Raji (cell line): ENCODE measurements around the gene POC1B.

Source experiments
- POLR2A ChIP-seq: IDR thresholded peaks from 2 replicates; pipeline ENCODE4 v1.6.1; 2011; ENCODE audit warnings: low read depth, low read length, control low read depth; ENCODE audit not compliant: insufficient read depth

The POC1B gene

DNA sequence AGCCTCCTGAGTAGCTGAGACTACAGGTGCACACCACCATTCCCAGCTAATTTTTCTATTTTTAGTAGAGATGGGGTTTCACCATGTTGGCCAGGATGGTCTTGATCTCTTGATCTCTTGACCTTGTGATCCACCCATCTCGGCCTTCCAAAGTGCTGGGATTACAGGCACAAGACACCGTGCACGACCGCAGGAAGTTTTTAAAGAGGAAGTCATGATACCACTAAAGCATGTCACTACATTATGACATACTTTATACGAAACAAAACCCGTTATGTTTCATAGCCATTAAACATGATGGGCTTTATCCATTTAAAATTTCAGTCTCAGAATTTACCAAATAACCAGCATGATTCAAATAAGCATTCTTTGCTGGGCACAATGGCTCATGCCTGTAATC, 89.8 kb downstream of the POC1B start:
- TF ChIP-seq POLR2A = no peak

DNA sequence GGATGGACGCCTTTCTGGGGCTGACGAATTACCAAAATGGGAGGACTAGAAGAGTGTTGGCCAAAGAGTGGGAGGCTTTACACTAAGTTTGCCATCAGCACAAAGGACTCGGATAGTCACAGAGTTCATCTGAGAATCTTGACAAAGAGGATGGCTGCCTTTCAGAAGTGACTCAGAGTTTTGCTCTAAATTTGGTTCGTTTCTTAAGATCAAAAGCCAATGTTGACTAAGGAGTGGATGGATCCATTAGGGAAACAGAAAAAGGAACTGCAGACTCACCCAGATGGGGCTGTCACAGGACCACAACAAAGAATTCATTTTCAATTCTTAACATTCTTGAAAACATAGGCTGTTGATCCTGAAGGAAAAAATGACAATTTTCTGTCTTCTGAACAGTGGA, 92.2 kb downstream of the POC1B start:
- no peak for TF ChIP-seq POLR2A

DNA sequence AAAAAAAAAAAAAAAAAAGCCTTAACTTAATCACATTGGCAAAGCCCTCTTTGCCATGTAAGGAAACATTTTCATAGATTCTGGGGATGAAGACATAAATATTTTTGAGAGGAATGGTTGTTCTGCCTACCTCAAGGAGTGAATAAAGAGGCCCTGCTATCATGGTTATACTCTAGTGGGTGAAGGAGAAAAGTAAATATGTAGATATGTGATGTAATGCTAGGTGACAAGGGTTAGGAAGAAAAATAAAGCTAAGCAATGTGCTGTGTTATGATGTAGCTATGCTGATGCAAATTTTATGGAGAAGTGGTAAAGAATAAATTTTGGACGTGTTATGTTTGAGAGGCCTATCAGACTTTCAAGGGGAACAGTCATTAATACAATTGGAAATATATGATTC, 93.5 kb downstream of the POC1B start:
- TF ChIP-seq POLR2A = no peak

DNA sequence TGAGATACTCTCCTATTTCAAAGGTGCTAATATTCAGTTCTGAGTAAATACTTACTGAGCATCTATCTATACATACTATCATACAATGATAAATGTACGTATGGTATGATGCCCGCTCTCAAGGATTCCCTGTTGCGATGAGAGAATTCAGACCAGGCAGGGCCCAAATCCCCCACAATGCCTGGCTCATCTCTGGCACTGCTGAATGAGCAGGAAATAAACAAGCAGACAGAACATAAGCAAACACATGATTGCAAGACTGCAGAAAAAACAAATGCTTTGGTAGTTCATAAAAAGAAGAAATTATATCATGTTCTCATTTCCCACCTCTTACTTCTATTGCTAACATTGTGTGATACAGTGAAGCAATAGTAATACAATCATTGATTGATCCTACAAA, 96.3 kb downstream of the POC1B start:
- no peak for TF ChIP-seq POLR2A

DNA sequence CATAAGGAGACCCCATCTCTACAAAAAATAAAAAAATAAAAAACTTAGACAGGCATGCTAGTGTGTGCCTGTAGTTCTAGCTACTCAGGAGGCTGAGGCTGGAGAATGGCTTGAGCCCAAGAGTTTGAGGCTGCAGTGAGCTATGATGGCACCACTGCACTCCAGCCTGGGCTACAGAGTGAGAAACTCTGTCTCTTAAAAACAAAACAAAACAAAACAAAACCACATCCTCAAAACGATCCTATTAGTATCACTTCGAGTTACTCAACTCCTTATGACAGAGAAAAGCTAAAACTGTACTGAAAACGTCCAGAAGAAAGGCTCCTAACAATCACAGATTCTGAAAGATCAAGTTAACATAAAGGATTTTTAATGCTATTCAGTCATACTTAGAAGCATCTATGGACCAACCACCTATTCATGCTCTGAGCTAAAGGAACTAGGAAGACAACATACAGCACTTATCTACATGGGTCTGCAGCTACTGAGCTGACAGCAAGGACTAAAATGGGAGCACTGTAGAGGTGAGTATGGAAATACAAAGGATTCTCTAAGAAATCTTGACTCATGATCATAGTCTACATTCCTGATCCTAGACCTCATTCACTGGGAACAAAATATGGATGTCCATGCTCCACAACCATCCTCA, 98.2 kb downstream of the POC1B start:
- no peak for TF ChIP-seq POLR2A

DNA sequence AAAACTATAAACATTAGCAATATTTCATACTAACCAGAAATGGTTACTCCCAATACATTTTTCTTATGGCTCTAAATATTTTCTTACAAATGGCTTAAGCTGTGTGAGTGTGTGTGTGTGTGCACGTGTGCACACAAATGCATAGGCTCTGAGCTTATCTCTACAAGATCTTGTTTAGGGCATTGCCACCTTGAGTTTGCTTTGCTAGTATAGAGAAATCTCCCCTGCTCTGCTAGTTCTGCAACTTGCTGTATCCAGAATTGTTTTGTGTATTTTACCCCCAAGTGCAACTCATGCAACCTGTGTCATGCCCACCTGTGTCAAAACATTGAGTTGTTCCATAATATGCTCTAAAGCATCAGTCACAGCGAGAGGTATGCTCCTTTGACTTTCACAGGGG, 101.0 kb downstream of the POC1B start:
- TF ChIP-seq POLR2A = no peak

DNA sequence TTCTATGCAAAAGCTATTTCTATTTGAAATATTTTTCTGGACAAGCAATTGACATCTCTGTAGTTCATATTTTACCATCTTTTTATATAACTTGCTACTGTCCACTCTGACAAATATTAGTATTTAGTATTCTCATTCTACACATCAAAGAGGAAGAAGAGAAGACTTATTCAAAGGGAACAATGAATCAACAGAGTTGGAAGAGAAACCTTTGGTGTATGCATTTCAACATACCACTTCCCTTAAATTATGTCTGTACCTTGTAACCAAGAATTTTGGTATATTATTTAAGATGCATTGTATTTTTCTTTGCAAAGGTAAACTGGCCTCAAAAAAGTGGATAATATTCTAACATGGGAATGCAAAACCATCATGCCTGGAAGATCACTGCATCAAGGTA, 101.5 kb downstream of the POC1B start:
- no peak for TF ChIP-seq POLR2A

DNA sequence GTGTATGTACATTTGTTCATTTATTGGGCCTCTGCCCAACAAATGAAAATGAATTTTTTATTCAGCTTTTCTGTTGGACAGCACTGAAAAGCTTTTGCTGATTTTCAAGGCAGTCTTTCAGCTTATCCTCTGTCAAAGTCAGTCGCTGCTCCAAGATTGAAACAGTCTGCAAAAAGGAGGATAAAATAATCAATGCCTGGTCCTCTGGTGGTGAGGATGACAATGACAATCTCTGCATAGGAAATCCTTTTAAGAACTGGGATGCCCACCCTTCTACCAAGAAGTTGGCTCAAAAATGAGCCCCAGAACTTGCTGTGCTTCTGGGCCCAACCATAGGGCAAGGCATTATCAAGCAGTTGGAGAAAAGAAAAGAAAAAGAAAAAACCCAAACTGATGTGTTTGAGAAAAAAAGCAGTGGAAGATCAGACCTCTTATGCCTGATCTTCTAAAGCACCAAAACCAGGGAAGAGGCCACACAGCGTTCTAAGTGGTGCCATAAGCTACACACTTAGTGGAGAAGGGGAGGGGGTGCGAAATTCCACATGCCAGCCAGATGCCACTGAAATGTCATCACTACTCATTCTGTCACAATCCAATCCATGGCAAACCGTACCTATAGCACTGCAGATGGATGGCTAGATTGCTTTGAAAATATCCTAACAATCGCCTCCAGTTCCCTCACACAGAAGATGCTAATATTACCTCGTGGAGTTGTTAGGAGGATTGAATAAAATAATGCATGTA, 104.6 kb downstream of the POC1B start:
- TF ChIP-seq POLR2A = no peak

DNA sequence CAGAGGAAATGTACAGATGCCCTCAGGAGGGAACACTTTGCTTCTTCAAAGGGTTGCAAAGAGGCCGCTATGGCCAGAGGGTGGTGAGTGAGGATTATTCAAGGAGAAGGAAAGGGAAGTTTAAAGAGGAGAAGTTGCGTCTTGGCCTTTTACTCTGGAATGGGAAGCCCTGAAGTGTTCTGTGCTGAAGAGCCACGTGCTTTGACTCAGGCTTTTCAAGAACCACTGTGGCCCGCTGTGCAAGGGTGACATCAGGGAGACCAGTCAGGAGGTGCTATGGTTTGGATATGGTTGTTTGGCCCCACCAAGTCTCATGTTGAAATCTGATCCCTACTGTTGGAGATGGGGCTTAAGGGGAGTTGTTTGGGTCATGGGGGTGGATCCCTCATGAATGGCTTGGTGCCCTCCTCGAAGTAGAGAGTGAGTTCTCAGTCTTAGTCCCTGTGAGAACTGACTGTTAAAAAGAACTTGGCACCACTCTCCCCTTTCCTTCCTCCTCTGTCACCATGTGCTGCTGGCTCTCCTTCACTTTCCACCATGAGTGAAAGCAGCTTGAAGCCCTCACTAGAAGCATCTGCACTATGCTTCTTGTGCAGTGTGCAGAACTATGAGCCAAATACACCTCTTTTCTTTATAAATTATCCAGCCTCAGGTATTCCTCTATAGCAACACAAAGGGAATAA, 107.5 kb downstream of the POC1B start:
- TF ChIP-seq POLR2A = no peak

DNA sequence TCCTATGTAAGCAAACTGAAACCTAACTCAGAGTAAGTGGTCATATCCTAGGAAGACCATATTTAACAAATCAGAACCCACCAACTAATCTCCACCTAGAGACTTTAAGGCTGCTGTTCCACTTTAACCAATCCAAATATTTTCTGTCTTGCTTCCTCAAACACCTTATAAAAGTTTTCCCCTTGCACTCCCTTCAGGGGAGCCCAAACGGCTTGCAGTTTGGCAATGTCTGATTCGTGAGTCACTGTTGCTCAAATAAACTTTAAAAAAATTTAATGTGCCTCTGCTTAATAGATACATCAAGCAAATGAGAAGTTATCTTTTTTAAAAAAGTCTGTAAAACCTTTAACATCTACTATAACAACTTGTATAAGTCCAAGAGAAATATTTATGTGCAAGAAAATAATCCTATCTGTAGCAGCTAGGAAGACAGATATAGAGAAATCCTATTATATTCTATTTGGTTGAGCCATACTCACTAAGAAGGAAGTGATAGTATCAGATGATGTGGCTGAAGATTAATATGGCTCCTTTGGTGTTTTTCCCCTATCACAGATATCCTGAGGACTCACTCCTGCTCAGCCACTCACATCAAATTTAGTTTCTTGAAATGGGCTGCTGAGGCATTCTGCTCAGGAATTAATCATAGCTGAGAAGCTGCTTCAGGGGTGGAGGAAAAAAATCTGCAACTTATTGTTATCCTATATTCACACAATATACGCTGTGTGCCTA, 108.4 kb downstream of the POC1B start:
- TF ChIP-seq POLR2A = no peak

DNA sequence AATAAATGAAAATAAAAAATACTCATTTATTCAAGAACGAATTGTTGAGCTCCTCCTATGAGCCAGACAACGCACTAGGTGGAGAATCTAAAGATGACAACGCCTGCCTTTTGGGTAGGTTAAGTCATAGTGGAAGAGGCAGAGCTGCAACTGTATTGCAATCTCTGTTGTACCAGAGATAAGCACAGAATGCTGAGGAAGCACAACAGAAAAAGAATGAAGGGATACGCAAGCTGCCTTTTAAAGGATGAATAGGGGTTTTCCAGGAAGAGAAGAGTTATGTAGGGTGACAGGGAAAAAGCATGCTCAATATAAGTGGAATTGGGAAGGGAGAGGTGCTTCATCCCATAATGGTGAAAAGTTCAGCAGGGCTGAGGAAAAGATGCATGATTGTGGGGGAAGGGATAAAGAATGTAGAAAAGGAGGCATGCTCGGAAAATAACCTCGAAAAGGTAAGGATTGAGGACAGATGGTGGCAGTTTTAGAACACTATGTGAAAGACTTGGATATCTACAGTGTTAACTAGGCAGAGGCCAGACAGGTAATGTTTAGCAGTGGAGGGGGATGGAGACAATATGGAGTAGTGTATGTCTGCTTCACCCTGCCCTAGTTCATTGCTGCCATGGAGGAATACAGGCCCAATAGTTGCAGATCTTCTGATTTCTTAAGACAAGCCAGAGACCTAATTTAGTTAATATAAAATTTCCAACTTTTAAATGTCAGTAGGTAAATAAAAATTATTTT, 109.6 kb downstream of the POC1B start:
- no peak for TF ChIP-seq POLR2A

DNA sequence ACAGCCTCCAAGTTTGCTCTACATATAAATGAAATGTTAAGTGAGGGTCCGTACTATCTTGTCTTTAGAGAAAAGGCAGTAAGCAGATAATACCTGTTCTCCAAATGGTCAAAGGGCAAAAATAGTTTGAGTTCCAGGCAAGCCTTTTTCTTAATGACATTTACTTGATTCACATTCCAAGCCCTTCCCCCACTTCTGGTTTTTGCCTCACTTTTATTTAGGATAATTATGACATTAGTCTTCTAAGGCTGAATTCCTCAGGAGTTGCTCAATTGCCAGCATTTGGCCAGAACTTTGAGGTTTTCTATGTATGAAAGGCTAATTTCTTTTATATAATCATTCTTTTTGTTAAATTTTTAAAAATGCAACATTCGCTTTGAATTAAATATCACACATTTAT, 111.0 kb downstream of the POC1B start:
- TF ChIP-seq POLR2A = no peak

DNA sequence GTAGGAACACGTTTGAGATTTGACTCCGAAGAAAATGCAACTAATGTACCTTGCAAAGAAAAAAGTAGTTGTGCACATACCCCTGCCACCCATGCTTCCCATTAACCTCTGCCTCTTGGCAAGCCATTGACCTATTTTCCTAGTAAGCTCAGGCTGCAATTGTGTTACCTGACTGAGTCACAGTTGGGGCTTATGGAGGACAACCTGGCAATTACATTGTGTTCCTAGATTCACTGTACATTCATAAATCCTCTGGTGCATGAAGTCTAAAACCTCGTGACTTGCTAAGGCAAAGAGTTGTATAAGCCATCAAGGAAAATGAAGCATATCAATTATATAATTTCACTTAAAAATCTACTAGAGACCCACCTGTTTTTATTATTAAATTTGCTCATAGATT, 111.5 kb downstream of the POC1B start:
- TF ChIP-seq POLR2A = no peak

DNA sequence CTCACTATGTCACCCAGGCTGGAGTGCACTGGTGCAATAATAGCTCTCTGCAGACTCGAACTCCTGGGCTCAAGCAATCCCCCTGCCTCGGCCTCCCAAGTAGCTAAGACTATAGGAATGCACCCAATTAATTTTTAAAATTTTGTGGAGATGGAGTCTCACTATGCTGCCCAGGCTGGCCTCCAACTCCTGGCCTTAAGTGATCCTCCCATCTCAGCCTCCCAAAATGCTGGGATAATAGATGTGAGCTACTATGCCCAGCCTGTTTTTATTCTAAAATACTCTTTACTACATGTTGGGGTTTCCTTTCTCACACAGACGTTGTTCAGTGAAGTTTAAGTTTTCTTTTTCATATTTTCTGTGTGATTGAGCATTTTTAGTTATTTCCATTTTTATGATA, 112.6 kb downstream of the POC1B start:
- no peak for TF ChIP-seq POLR2A

DNA sequence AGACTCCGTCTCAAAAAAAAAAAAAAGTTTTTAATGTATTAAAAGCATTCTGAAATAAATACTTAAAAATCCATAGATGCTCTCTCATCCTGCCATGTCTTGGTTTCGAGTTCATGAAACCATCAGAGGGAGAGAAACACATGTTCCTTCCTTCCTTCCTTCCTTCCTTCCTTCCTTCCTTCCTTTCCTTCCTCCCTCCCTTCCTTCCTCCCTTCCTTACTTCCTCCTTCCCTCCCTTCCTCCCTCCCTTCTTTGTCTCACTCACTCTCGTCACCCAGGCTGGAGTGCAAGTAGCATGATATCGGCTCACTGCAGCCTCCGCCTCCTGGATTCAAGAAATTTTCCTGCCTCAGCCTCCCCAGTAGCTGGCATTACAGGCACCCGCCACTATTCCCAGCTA, 113.2 kb downstream of the POC1B start:
- no peak for TF ChIP-seq POLR2A

DNA sequence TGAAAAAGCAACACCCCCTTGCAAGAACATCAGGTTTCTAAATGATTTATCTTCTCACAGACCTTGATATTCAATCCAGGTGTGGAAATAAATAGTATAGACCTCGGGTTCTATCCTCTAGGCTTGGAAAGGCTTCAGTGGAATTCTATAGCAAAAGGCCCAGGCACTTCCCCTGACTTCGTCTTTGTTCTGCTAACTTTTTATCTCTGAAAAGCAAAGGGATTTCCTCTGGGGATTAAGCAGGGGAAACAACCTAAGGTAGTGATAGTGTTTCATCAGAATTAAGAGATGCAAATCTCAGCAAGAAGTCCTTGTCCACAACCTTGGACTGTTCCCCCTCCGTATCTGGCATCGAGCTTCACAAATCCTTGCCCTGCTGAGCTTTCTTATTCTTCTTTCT, 114.0 kb downstream of the POC1B start:
- no peak for TF ChIP-seq POLR2A

DNA sequence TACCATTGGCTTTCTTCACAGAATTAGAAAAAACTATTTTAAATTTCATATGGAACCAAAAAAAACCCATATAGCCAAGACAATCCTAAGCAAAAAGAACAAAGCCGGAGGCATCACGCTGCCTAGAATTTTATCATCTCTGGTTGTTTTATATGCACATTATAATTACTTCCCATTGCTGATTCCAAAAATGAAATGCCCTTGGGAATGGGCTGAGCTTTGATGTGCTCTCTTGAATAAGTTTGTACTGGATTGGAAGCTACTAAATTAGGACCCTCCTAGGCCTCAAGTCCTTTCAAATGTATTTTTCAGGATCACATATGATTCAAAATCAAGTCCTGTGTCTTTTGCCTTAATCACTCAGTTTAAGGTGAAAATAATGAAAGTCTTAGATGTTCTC, 114.6 kb downstream of the POC1B start:
- no peak for TF ChIP-seq POLR2A
